ENCODE measurements around the gene SETD4.

GRCh38 chr21:36044056-36044455 lies 16.3 kb downstream of the SETD4 start:
- TF ChIP-seq CTCF (IDR thresholded peaks at IDR 0.05; ENCODE audit: low read length) (no peak), EZH2 (IDR thresholded peaks at IDR 0.05; ENCODE audit: borderline replicate concordance, low read length) (no peak)

Data from OCI-LY1 (cell line).